ENCODE data around the gene FUOM.

FUOM gene

DNA sequence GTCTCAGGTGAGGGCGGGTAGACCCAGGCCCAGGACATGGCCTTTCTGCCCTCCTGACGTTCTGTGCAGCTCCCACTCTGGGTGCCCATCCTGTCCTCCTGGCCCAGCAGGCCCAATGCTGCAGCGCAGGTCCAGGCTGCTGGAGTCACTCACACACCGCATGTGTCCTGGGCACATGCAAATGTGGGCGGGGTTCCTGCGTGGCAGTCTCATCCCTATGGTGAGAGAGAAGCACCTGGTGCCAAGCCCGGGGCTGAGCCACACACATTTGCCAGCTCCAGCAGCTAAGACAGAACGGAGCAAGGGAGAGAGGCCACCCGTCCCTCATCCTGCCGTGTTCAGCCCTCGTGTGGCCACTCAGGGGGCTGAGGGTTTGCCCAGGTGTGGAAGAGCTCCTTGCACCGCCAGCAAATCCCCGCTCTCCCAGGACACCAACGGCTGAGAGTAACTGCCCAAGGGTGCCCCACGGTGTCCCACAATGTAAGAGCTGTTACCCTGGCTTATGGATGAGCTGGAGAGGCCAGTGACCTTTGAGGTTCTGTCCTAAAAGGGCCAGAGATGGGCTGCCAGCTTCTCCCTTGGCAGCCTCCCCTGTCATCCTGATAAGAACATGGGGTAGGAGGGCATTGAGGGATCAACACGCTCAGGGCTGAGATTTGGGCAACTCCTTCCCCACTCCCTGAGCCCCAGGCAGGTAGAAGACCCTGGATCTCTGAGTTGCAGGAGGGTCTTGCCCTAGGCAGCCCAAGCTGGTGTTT is 4.4 kb downstream of the FUOM start:
- Histone ChIP-seq H3K4me2 (no peak overlapping the region), H3K9me3 (replicated peaks in 1 of 11) (no peaks in the 10 kb centered on the region), H3K4me1 (peaks cover 25 to 41% (median 36%) of the 10 kb centered on the region in 10 experiments), H4K20me1 (peaks cover 10 to 73% (median 32%) of the 10 kb centered on the region in 11 experiments; a peak in 16 of 22 replicates), H3K36me3 (peaks cover 0 to 26% (median 15%) of the 10 kb centered on the region in 11 experiments; a peak in 13 of 22 replicates), H3K27ac (no peak overlapping the region), H3K4me3 (no peak overlapping the region), H3K9ac (no peak overlapping the region), H3K27me3 (no peaks in the 10 kb centered on the region)
- no peak for TF ChIP-seq Cebpa-rat (IDR thresholded peaks at IDR 0.05)

DNA sequence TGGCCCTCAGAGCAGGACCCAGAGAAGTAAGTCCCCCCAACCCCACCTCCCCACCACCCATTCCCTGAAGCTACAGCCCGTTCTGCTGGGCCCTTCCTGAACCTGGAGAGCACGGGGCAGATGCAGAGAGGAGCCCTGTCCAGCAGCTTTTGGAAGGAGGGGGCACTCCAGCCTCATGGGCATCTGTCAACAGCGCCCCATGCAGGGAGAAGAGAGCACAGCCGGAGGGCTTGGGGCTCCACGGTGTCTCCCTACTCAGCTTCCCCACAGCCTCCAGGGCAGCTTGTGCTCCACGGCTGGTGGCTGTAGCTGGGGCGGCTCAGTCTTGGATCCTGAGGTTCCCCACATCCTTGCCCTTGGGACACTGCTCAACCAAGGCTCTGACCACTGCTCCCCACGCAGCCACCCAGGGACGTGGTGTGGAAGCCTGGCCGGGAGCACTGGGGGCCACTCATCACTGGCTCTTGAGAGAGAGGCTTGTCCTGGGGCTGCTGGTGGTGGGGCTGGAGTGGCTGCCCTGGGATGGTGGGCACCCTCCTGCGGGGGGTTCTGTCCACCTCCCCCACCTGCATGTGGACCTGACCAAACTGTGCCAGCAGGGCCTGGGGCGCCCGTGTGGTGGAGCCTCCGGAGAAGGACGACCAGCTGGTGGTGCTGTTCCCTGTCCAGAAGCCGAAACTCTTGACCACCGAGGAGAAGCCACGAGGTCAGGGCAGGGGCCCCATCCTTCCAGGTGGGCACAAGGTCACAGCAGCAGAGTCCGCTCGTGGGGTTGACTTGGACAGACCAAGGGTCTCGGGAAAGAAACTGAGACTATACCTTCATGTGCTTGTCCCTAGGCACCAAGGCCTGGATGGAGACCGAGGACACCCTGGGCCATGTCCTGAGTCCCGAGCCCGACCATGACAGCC is 6.2 kb downstream of the FUOM start:
- no peaks in the 10 kb centered on the region for H3K27me3 ChIP-seq
- peaks cover 22 to 51% (median 43%) of the 10 kb centered on the region in 10 experiments for H3K4me1 ChIP-seq

DNA sequence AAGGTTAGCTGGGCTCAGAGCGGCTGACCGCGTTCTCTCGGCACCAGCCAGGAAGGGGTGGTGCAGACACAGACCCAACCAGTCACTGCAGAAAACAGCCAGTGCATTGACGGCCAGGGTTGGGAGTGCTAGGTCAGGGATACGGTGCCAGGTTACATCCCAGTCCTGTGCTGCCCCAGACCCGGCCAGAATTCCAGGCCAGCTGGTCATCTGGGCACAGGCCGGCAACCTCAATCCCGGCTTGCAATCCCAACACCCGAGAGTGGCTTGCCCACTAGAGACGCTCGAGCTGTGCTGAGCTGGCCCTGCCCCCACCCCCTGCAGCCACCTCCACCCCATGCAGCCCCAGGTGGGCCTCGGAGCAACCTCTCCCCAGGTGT is 6.9 kb downstream of the FUOM start:
- Histone ChIP-seq H3K9me3 (replicated peaks in 1 of 11) (peaks cover 0 to 4% (median 1%) of the 10 kb centered on the region in 11 experiments; a peak in 7 of 22 replicates), H3K36me3 (peaks cover 0 to 22% (median 14%) of the 10 kb centered on the region in 11 experiments; a peak in 13 of 22 replicates), H3K9ac (no peak overlapping the region), H3K27me3 (no peaks in the 10 kb centered on the region), H4K20me1 (peaks cover 4 to 65% (median 26%) of the 10 kb centered on the region in 11 experiments; a peak in 15 of 22 replicates), H3K27ac (no peak overlapping the region), H3K4me1 (peaks cover 14 to 47% (median 37%) of the 10 kb centered on the region in 10 experiments), H3K4me3 (no peak overlapping the region), H3K4me2 (0 out of 22 replicates have a peak overlapping the region, but pooled peaks of 1 of the 11 experiments have one; percentile 31)
- no peak for TF ChIP-seq Cebpa-rat (IDR thresholded peaks at IDR 0.05)

More for the DNA sequence above, 6.2 kb downstream of the FUOM start:
- Histone ChIP-seq H3K36me3 (peaks cover 0 to 26% (median 15%) of the 10 kb centered on the region in 11 experiments; a peak in 13 of 22 replicates), H3K9ac (no peak overlapping the region), H3K9me3 (replicated peaks in 1 of 11) (no peaks in the 10 kb centered on the region), H3K4me3 (no peak overlapping the region), H3K4me2 (peak overlapping the region in 6 of 11 experiments; percentile 5 to 41 (median 22); a peak in 5 of 22 replicates), H3K27ac (no peak overlapping the region), H4K20me1 (peaks cover 9 to 72% (median 30%) of the 10 kb centered on the region in 11 experiments; a peak in 16 of 22 replicates)
- TF ChIP-seq Cebpa-rat (IDR thresholded peaks at IDR 0.05): no peak

DNA sequence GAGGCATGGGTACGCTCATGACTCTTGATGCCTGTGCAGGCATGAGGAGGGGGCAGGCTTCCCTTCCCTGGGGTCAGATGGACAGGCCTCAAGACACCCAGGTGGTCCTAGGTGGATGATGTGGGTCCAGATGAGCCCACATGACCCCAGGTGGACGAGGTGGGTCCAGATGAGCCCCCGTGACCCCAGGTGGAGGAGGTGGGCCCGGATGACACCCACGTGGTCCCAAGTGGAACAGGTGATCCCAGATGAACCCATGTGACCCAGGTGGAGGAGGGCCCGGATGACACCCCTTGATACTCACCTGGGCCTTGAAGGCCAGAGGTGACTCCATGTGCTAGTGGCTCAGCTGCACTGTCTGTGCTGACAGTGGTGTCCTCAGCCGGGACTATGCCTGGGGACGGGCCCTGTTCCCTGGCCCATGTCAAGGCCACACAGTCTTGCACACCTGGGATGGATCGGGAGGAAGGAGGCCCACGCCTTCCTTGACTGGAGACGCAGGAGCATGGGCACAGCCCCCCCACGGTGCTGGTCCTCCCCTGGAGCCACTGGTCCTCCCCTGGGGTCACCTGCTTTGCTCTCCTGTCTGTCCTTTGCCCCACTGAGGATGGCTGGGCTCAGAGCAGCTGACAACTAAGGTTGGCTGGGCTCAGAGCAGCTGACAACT is 7.4 kb downstream of the FUOM start:
- no peak overlapping the region for H3K27ac ChIP-seq
- no peak overlapping the region for H3K9ac ChIP-seq
- H3K4me3 ChIP-seq: no peak overlapping the region
- peaks cover 0 to 9% (median 5%) of the 10 kb centered on the region in 11 experiments; a peak in 16 of 22 replicates for H3K9me3 ChIP-seq (replicated peaks in 1 of 11)
- H3K4me1 ChIP-seq: peaks cover 9 to 42% (median 32%) of the 10 kb centered on the region in 10 experiments
- no peak for TF ChIP-seq Cebpa-rat (IDR thresholded peaks at IDR 0.05)
- no peaks in the 10 kb centered on the region for H3K27me3 ChIP-seq
- peaks cover 4 to 59% (median 26%) of the 10 kb centered on the region in 11 experiments; a peak in 15 of 22 replicates for H4K20me1 ChIP-seq
- H3K4me2 ChIP-seq: no peak overlapping the region
- peaks cover 0 to 16% (median 14%) of the 10 kb centered on the region in 11 experiments; a peak in 12 of 22 replicates for H3K36me3 ChIP-seq

DNA sequence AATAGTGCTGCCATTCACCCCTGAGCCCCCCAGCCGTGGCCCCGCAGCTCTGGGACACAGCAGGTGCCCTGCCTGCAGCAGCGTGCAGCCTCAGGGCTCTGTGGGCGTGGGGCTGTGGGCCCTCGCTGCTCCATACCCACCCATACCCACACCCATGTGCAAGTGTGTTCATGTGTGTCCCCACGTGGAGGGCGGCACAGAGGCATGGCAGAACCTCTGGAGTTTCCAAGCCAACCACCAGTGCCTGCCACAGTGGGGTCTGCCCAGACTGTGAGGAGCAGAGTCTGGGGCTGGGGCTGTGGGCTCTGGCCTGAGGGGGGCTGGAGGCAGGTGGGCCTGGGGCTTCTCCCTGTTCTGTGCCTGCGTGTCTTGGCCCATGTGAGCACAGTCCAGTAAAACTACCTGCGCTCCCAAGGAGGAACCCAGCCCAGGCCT is 8.2 kb downstream of the FUOM start:
- Histone ChIP-seq H3K9ac (no peak overlapping the region), H3K4me3 (no peak overlapping the region), H4K20me1 (peaks cover 4 to 51% (median 18%) of the 10 kb centered on the region in 11 experiments; a peak in 14 of 22 replicates), H3K4me2 (no peak overlapping the region), H3K27me3 (no peaks in the 10 kb centered on the region), H3K36me3 (peaks cover 0 to 8% (median 6%) of the 10 kb centered on the region in 11 experiments; a peak in 7 of 22 replicates), H3K9me3 (replicated peaks in 1 of 11) (peaks cover 0 to 17% (median 11%) of the 10 kb centered on the region in 11 experiments; a peak in 17 of 22 replicates), H3K27ac (no peak overlapping the region), H3K4me1 (peaks cover under 1 to 39% (median 24%) of the 10 kb centered on the region in 10 experiments; a peak in 17 of 20 replicates)
- TF ChIP-seq Cebpa-rat (IDR thresholded peaks at IDR 0.05): no peak

DNA sequence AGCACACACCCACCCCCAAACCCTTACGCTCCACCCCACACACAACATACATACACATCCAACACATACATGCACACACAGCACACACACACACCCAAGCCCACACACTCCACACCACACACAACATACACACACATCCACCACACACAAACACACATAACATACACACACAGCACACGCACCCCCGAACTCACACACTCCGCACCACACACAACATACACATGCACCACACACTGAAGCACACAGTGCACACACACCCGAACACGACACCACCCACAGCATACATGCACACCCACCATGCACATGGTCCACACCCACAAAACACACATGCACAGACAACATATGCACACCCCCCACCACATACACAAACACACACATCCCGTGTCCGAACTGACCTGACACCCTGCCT is 8.7 kb downstream of the FUOM start:
- Histone ChIP-seq H3K36me3 (peaks cover 0 to 5% (median 2%) of the 10 kb centered on the region in 11 experiments; a peak in 4 of 22 replicates), H3K9me3 (replicated peaks in 1 of 11) (peaks cover 0 to 19% (median 11%) of the 10 kb centered on the region in 11 experiments; a peak in 17 of 22 replicates), H3K4me3 (no peak overlapping the region), H3K27ac (no peak overlapping the region), H3K27me3 (0 out of 22 replicates have a peak, but pooled peaks cover 0 to 3% (median 0%) of the 10 kb centered on the region in 11 experiments), H3K9ac (no peak overlapping the region), H4K20me1 (peaks cover 2 to 47% (median 14%) of the 10 kb centered on the region in 11 experiments; a peak in 14 of 22 replicates), H3K4me1 (peaks cover 0 to 39% (median 22%) of the 10 kb centered on the region in 10 experiments; a peak in 14 of 20 replicates), H3K4me2 (no peak overlapping the region)
- no peak for TF ChIP-seq Cebpa-rat (IDR thresholded peaks at IDR 0.05)

DNA sequence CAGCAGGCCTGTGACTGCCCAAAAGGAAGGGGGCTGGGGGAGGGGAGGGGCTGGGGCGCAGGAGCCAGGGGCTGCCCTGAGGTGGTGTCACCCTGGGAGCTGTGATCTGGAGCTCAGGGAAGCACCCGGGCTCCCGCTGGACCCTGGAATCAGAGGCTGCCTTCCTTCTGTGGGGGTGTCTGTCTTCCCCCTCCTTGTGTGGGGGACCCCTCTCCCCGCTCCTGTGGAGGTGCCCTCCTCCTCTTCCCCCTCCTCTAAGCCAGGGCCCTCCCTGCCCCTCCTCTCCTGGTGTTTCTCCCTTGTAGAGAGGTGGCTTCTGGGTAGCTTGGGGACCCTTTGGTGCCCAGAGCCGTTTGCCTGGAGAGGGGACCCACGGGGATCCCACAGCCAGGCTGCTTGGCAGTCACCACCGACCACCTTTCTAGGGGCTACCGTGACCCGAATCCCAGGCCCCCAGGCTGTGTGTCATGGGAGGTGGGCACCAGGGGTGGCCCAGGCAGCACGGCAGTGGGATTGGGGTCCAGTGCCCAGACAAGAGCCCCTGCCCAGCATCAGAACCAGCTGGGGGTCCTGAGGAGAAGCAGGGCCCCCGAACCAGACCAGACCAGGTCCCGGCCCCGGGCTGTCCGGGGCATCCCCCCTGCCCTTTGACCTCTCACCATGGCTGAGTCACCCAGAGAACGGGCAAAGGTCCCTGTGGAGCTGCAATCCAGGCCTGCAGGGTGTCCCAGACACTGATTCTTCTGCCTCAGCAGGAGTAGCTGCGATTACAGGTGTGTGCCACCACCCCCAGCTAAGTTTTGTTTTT is 9.9 kb downstream of the FUOM start:
- Histone ChIP-seq H3K4me1 (peaks cover 0 to 40% (median 29%) of the 10 kb centered on the region in 10 experiments; a peak in 14 of 20 replicates), H3K27ac (no peak overlapping the region), H3K36me3 (0 out of 22 replicates have a peak, but pooled peaks cover 0 to under 1% (median 0%) of the 10 kb centered on the region in 11 experiments), H3K4me2 (peak overlapping the region in 2 of 11 experiments; percentile 10 to 12; a peak in 1 of 22 replicates), H3K27me3 (0 out of 22 replicates have a peak, but pooled peaks cover 0 to 3% (median 0%) of the 10 kb centered on the region in 11 experiments), H3K4me3 (no peak overlapping the region), H3K9me3 (replicated peaks in 1 of 11) (peaks cover 0 to 19% (median 11%) of the 10 kb centered on the region in 11 experiments; a peak in 17 of 22 replicates), H3K9ac (no peak overlapping the region), H4K20me1 (peaks cover 0 to 34% (median 2%) of the 10 kb centered on the region in 11 experiments; a peak in 10 of 22 replicates)
- no peak for TF ChIP-seq Cebpa-rat (IDR thresholded peaks at IDR 0.05)

Data from BLaER1 treated with 17β-estradiol and CSF1 and Interleukin-3, amounts not matched to agents 10 nM and 100 nM (cell line).